Gastroesophageal sphincter (tissue), 4 donors: ENCODE results near the gene POLR2I. TPM values are rescaled to one million over a fixed set of nuclear protein-coding genes. Genes with fewer than 3 reads are reported as not detected.

Source experiments
- ATAC-seq: fragments of 150-250 bp; one replicate; pipeline ENCODE4 v1.9.1; 2016; ENCODE audit warnings: mild to moderate bottlenecking, moderate library complexity
- H3K27ac ChIP-seq, 4 donors: fragments of 200-600 bp; sonication (generic) in 3 of 4; 1 replicate in 3 of 4; 2 replicates in 1 of 4; pipeline ENCODE4 v1.5.1; 2016 to 2019
- H3K27me3 ChIP-seq: fragments of 200-600 bp; sonication (generic); one replicate; pipeline ENCODE4 v1.5.1; 2019
- H3K36me3 ChIP-seq, 2 donors: fragments of 200-600 bp; sonication (generic); one replicate each; pipeline ENCODE4 v1.5.1; 2019; ENCODE audit warnings: control low read depth in 1 of 2
- H3K4me1 ChIP-seq, 3 donors: fragments of 200-600 bp; sonication (generic); 1 replicate in 2 of 3; 2 replicates in 1 of 3; pipeline ENCODE4 v1.5.1; 2016 to 2019; ENCODE audit warnings: control low read depth in 2 of 3
- H3K4me3 ChIP-seq, 2 donors: fragments of 200-600 bp; sonication (generic); one replicate each; pipeline ENCODE4 v1.5.1; 2019; ENCODE audit warnings: mild to moderate bottlenecking in 1 of 2, moderate library complexity in 1 of 2
- H3K9me3 ChIP-seq, 3 donors: fragments of 200-600 bp; sonication (generic); one replicate each; pipeline ENCODE4 v1.5.1; 2017 to 2019; ENCODE audit warnings: control low read depth in 2 of 3
- CTCF ChIP-seq, 4 experiments: fragments of 200-600 bp in 2 of 4; fragments of 450-650 bp in 2 of 4; sonication (generic) in 1 of 4; IDR thresholded peaks; one replicate each; pipeline ENCODE4 v1.5.1; 2017 to 2019; ENCODE audit warnings: antibody characterized with exemption in 4 of 4, mild to moderate bottlenecking in 2 of 4, moderate library complexity in 2 of 4
- EP300 ChIP-seq: sonication (generic); formaldehyde crosslinking; IDR thresholded peaks from one replicate; pipeline ENCODE4 v1.6.1; 2017; ENCODE audit warnings: antibody characterized with exemption, mild to moderate bottlenecking
- POLR2A ChIP-seq, 2 donors: fragments of 450-650 bp; IDR thresholded peaks; one replicate each; pipeline ENCODE4 v1.6.1; 2017; ENCODE audit warnings: antibody characterized with exemption in 2 of 2, mild to moderate bottlenecking in 2 of 2, moderate library complexity in 1 of 2
- POLR2AphosphoS5 ChIP-seq: sonication (generic); formaldehyde crosslinking; IDR thresholded peaks from one replicate; pipeline ENCODE4 v1.6.1; 2017; ENCODE audit warnings: antibody characterized with exemption
- WGBS, 2 donors: methylation state at CpG; one replicate each; pipeline ENCODE4 v1.1.5; 2018; ENCODE audit warnings: low coverage in 1 of 2; 5-methylcytosine and 5-hydroxymethylcytosine counted together
- total RNA-seq, 4 donors: library from RNA; depleted of rRNA; stranded (reverse); fragments of >200 nt; gene quantifications; one replicate each; pipeline ENCODE4 v1.1.0, GENCODE V29; 2016

POLR2I gene
- total RNA-seq, 4 donors from 2014 or later, result 49.3 to 60.2 (median 54.1) TPM

GRCh38 chr19:36099166-36099785 lies 15.4 kb downstream of the POLR2I start:
- no peaks in the 10 kb centered on the region for H3K9me3 ChIP-seq
- no peaks in the 10 kb centered on the region for H3K4me1 ChIP-seq
- 40 to 89% methylated on average over 1 to 14 of the region's 19 CpGs for WGBS, 2 donors
- TF ChIP-seq POLR2A (IDR thresholded peaks at IDR 0.05) (no peak), EP300 (no peak), POLR2AphosphoS5 (no peak), CTCF (IDR thresholded peaks at IDR 0.05) (no peak)
- H3K27me3 ChIP-seq, result no peaks in the 10 kb centered on the region
- H3K4me3 ChIP-seq, result no peak overlapping the region
- H3K27ac ChIP-seq, result no peak overlapping the region
- no peak for ATAC-seq
- no peaks in the 10 kb centered on the region for H3K36me3 ChIP-seq

GRCh38 chr19:36097036-36097435 lies 17.6 kb downstream of the POLR2I start:
- H3K36me3 ChIP-seq, result no peaks in the 10 kb centered on the region
- no peak for ATAC-seq
- no peaks in the 10 kb centered on the region for H3K4me1 ChIP-seq
- TF ChIP-seq POLR2AphosphoS5, result no peak
- no peaks in the 10 kb centered on the region for H3K9me3 ChIP-seq
- no peak overlapping the region for H3K4me3 ChIP-seq
- WGBS, 2 donors, result 87 to 94% methylated on average over 2 to 3 of the region's 6 CpGs
- peak overlapping the region in 2 of 4 donors; percentile 12 to 35 for H3K27ac ChIP-seq
- no peaks in the 10 kb centered on the region for H3K27me3 ChIP-seq

GRCh38 chr19:36093687-36094086 lies 21.0 kb downstream of the POLR2I start:
- no peak overlapping the region for H3K27ac ChIP-seq
- no peaks in the 10 kb centered on the region for H3K36me3 ChIP-seq
- H3K4me3 ChIP-seq, result no peak overlapping the region
- no peaks in the 10 kb centered on the region for H3K4me1 ChIP-seq
- no peaks in the 10 kb centered on the region for H3K27me3 ChIP-seq
- no peak for ATAC-seq
- H3K9me3 ChIP-seq, result no peaks in the 10 kb centered on the region
- WGBS, 2 donors, result 100% methylated on average over 2 of the region's 6 CpGs; no CpG with 5 or more reads in 1 of the 2 donors
- TF ChIP-seq EP300 (no peak), CTCF (IDR thresholded peaks at IDR 0.05) (no peak), POLR2A (IDR thresholded peaks at IDR 0.05) (no peak), POLR2AphosphoS5 (no peak)

- Histone ChIP-seq H3K27me3 (no peaks in the 10 kb centered on the region), H3K4me3 (no peak overlapping the region), H3K27ac (no peak overlapping the region), H3K36me3 (no peaks in the 10 kb centered on the region), H3K4me1 (no peaks in the 10 kb centered on the region), H3K9me3 (no peaks in the 10 kb centered on the region)
- no peak for TF ChIP-seq POLR2AphosphoS5
- TF ChIP-seq EP300, result no peak
- no peak for TF ChIP-seq CTCF (IDR thresholded peaks at IDR 0.05)
- no peak for TF ChIP-seq POLR2A (IDR thresholded peaks at IDR 0.05)
- 77% methylated on average over 4 of the region's 5 CpGs; no CpG with 5 or more reads in 1 of the 2 donors for WGBS, 2 donors
- ATAC-seq, result no peak
These were observed 21.5 kb downstream of the POLR2I start for GRCh38 chr19:36093146-36093662.

GRCh38 chr19:36092566-36092965 lies 22.1 kb downstream of the POLR2I start:
- ATAC-seq, result no peak
- H3K4me3 ChIP-seq, result no peak overlapping the region
- no peak overlapping the region for H3K27ac ChIP-seq
- H3K4me1 ChIP-seq, result no peaks in the 10 kb centered on the region
- TF ChIP-seq POLR2A (IDR thresholded peaks at IDR 0.05) (no peak), CTCF (IDR thresholded peaks at IDR 0.05) (no peak), POLR2AphosphoS5 (no peak), EP300 (no peak)
- H3K9me3 ChIP-seq, result no peaks in the 10 kb centered on the region
- H3K36me3 ChIP-seq, result no peaks in the 10 kb centered on the region
- 90 to 100% methylated on average over 1 to 2 of the region's 7 CpGs for WGBS, 2 donors
- no peaks in the 10 kb centered on the region for H3K27me3 ChIP-seq
